Stimulated activated naive CD8-positive, alpha-beta T cell treated with anti-CD3 and anti-CD28 coated beads, Interleukin-15, amount 100 ng/mL, for 72 hours (primary cell): ENCODE measurements around the gene ZIC1.

Experiments
- ATAC-seq: fragments of 150-1000 bp; cut with Tn5 transposase; 2 replicates; pipeline ENCODE4 v1.10.0; 2021; ENCODE audit warnings: mild to moderate bottlenecking, moderate library complexity
- DNase-seq, 2 donors: peaks; one replicate each; pipeline ENCODE4 v3.0.0; 2021 to 2022
- H3K27ac Mint-ChIP-seq, 2 donors: one replicate each; pipeline ENCODE4 v1.8.0; 2022; ENCODE audit warnings: mild to moderate bottlenecking in 2 of 2, mixed read lengths in 2 of 2, moderate library complexity in 2 of 2
- H3K27me3 Mint-ChIP-seq: one replicate; pipeline ENCODE4 v1.8.0; 2022; ENCODE audit warnings: mixed read lengths
- H3K4me1 Mint-ChIP-seq: one replicate; pipeline ENCODE4 v1.8.0; 2022; ENCODE audit warnings: mild to moderate bottlenecking, mixed read lengths
- H3K4me3 Mint-ChIP-seq, 2 donors: one replicate each; pipeline ENCODE4 v1.8.0; 2022; ENCODE audit warnings: mild to moderate bottlenecking in 2 of 2, mixed read lengths in 2 of 2, moderate library complexity in 1 of 2
- H3K9me3 Mint-ChIP-seq, 2 donors: one replicate each; pipeline ENCODE4 v1.8.0; 2022; ENCODE audit warnings: mixed read lengths in 2 of 2

Gene ZIC1

GRCh38 chr3:147418808-147419701 is 9.9 kb downstream of the ZIC1 start:
- Mint-ChIP-seq H3K27me3 (peaks cover 94% of the 10 kb centered on the region), H3K4me3 (no peak overlapping the region), H3K27ac (peak overlapping the region in 1 of 2 donors; percentile 59), H3K9me3 (peaks cover 7% of the 10 kb centered on the region in 2 donors), H3K4me1 (peaks cover 17% of the 10 kb centered on the region)
- no peak for ATAC-seq
- no peak for DNase-seq

- Mint-ChIP-seq H3K9me3 (peaks cover 7% of the 10 kb centered on the region in 2 donors), H3K27ac (peak overlapping the region in 1 of 2 donors; percentile 28), H3K4me3 (no peak overlapping the region), H3K4me1 (peaks cover 17% of the 10 kb centered on the region), H3K27me3 (peaks cover 94% of the 10 kb centered on the region)
- no peak for ATAC-seq
- DNase-seq: no peak
Measured at GRCh38 chr3:147419781-147420224, 10.6 kb downstream of the ZIC1 start.

- no peak overlapping the region for H3K27ac Mint-ChIP-seq
- H3K27me3 Mint-ChIP-seq: peaks cover 91% of the 10 kb centered on the region
- no peak overlapping the region for H3K4me3 Mint-ChIP-seq
- H3K9me3 Mint-ChIP-seq: peaks cover 3 to 7% of the 10 kb centered on the region in 2 donors
- peaks cover 17% of the 10 kb centered on the region for H3K4me1 Mint-ChIP-seq
- DNase-seq (no peak), ATAC-seq (no peak)
Measured at GRCh38 chr3:147420353-147421183, 11.4 kb downstream of the ZIC1 start.

GRCh38 chr3:147421184-147421912 is 12.2 kb downstream of the ZIC1 start:
- Mint-ChIP-seq H3K27ac (no peak overlapping the region), H3K4me3 (no peak overlapping the region), H3K9me3 (peaks cover 0 to 7% of the 10 kb centered on the region in 2 donors), H3K27me3 (peaks cover 86% of the 10 kb centered on the region), H3K4me1 (peaks cover 17% of the 10 kb centered on the region)
- no peak for DNase-seq
- no peak for ATAC-seq

GRCh38 chr3:147422196-147422595 is 13.0 kb downstream of the ZIC1 start:
- Mint-ChIP-seq H3K9me3 (peaks cover 0 to 7% of the 10 kb centered on the region in 2 donors), H3K27me3 (peaks cover 79% of the 10 kb centered on the region), H3K27ac (no peak overlapping the region), H3K4me3 (no peak overlapping the region), H3K4me1 (peaks cover 17% of the 10 kb centered on the region)
- DNase-seq: no peak
- ATAC-seq: no peak

GRCh38 chr3:147422601-147423536 is 13.7 kb downstream of the ZIC1 start:
- ATAC-seq (no peak), DNase-seq (no peak)
- H3K4me1 Mint-ChIP-seq: peaks cover 17% of the 10 kb centered on the region
- H3K27me3 Mint-ChIP-seq: peaks cover 73% of the 10 kb centered on the region
- peak overlapping the region in 1 of 2 donors; percentile 55 for H3K27ac Mint-ChIP-seq
- H3K9me3 Mint-ChIP-seq: peaks cover 0 to 7% of the 10 kb centered on the region in 2 donors
- H3K4me3 Mint-ChIP-seq: no peak overlapping the region

GRCh38 chr3:147423537-147423797 is 14.3 kb downstream of the ZIC1 start:
- no peak for DNase-seq
- Mint-ChIP-seq H3K4me1 (peaks cover 17% of the 10 kb centered on the region), H3K4me3 (no peak overlapping the region), H3K27me3 (peaks cover 67% of the 10 kb centered on the region), H3K27ac (peak overlapping the region in 1 of 2 donors; percentile 55), H3K9me3 (peaks cover 0 to 7% of the 10 kb centered on the region in 2 donors)
- ATAC-seq: no peak

GRCh38 chr3:147423798-147424580 is 14.8 kb downstream of the ZIC1 start:
- H3K27ac Mint-ChIP-seq: no peak overlapping the region
- peaks cover 13% of the 10 kb centered on the region for H3K4me1 Mint-ChIP-seq
- H3K4me3 Mint-ChIP-seq: no peak overlapping the region
- DNase-seq (no peak), ATAC-seq (no peak)
- peaks cover 61% of the 10 kb centered on the region for H3K27me3 Mint-ChIP-seq
- peaks cover 0 to 7% of the 10 kb centered on the region in 2 donors for H3K9me3 Mint-ChIP-seq

GRCh38 chr3:147424581-147425387 is 15.6 kb downstream of the ZIC1 start:
- Mint-ChIP-seq H3K27ac (no peak overlapping the region), H3K27me3 (peaks cover 53% of the 10 kb centered on the region), H3K9me3 (peaks cover 0 to 3% of the 10 kb centered on the region in 2 donors), H3K4me3 (no peak overlapping the region), H3K4me1 (peaks cover 6% of the 10 kb centered on the region)
- DNase-seq (no peak), ATAC-seq (no peak)

- no peak overlapping the region for H3K4me3 Mint-ChIP-seq
- DNase-seq: no peak
- peaks cover 47% of the 10 kb centered on the region for H3K27me3 Mint-ChIP-seq
- H3K27ac Mint-ChIP-seq: no peak overlapping the region
- H3K4me1 Mint-ChIP-seq: peaks cover 4% of the 10 kb centered on the region
- ATAC-seq: no peak
- H3K9me3 Mint-ChIP-seq: no peaks in the 10 kb centered on the region
Measured at GRCh38 chr3:147425388-147425850, 16.3 kb downstream of the ZIC1 start.

GRCh38 chr3:147426931-147427330 is 17.8 kb downstream of the ZIC1 start:
- H3K9me3 Mint-ChIP-seq: no peaks in the 10 kb centered on the region
- DNase-seq (no peak), ATAC-seq (no peak)
- H3K4me1 Mint-ChIP-seq: peaks cover 4% of the 10 kb centered on the region
- no peak overlapping the region for H3K27ac Mint-ChIP-seq
- H3K4me3 Mint-ChIP-seq: no peak overlapping the region
- peaks cover 35% of the 10 kb centered on the region for H3K27me3 Mint-ChIP-seq

GRCh38 chr3:147427746-147428145 is 18.6 kb downstream of the ZIC1 start:
- ATAC-seq (no peak), DNase-seq (no peak)
- Mint-ChIP-seq H3K27ac (no peak overlapping the region), H3K9me3 (no peaks in the 10 kb centered on the region), H3K4me1 (peaks cover 4% of the 10 kb centered on the region), H3K4me3 (no peak overlapping the region), H3K27me3 (peaks cover 32% of the 10 kb centered on the region)

- no peak for ATAC-seq
- Mint-ChIP-seq H3K4me1 (peaks cover 1% of the 10 kb centered on the region), H3K27me3 (peaks cover 26% of the 10 kb centered on the region), H3K9me3 (no peaks in the 10 kb centered on the region), H3K4me3 (no peak overlapping the region), H3K27ac (no peak overlapping the region)
- no peak for DNase-seq
Measured at GRCh38 chr3:147428326-147428725, 19.2 kb downstream of the ZIC1 start.
